Astrocyte (in vitro differentiated cells and primary cell): Measurements from ENCODE around the gene NUP107. TPM values are rescaled to one million over a fixed set of nuclear protein-coding genes. Genes with fewer than 3 reads are reported as not detected.

Source experiments
- DNase-seq: peaks from one replicate; pipeline ENCODE4 v3.0.0-alpha.2; 2010; ENCODE audit warnings: low read depth
- FAIRE-seq: peaks from 2 replicates; lab custom pipeline; 2011; peaks lifted over from hg19 to GRCh38; lab: Jason Lieb, UNC
- H2AFZ ChIP-seq: 2 replicates; pipeline ENCODE4 v1.6.0; 2012; ENCODE audit warnings: low read depth, low read length, inconsistent platforms
- H3K27ac ChIP-seq: 2 replicates; pipeline ENCODE4 v1.5.1; 2011; ENCODE audit warnings: low read depth, low read length, inconsistent platforms
- H3K27me3 ChIP-seq: 2 replicates; pipeline ENCODE4 v1.6.0; 2011; ENCODE audit warnings: low read length, inconsistent platforms; ENCODE audit not compliant: insufficient read depth
- H3K36me3 ChIP-seq: 2 replicates; pipeline ENCODE4 v1.5.1; 2011; ENCODE audit warnings: low read length, inconsistent platforms; ENCODE audit not compliant: insufficient read depth
- H3K4me1 ChIP-seq: 2 replicates; pipeline ENCODE4 v1.5.1; 2011; ENCODE audit warnings: low read length, inconsistent platforms; ENCODE audit not compliant: insufficient read depth
- H3K4me2 ChIP-seq: 2 replicates; pipeline ENCODE4 v1.6.0; 2012; ENCODE audit warnings: low read length, inconsistent platforms
- H3K4me3 ChIP-seq: 2 replicates; pipeline ENCODE4 v1.5.1; 2011; ENCODE audit warnings: low read depth, mild to moderate bottlenecking, low read length, inconsistent platforms; ENCODE audit not compliant: insufficient read depth
- H3K79me2 ChIP-seq: 2 replicates; pipeline ENCODE4 v1.6.0; 2012; ENCODE audit warnings: mild to moderate bottlenecking, low read length, inconsistent platforms; ENCODE audit not compliant: insufficient read depth
- H3K9ac ChIP-seq: 2 replicates; pipeline ENCODE4 v1.6.0; 2012; ENCODE audit warnings: mild to moderate bottlenecking, low read length, inconsistent platforms
- H3K9me3 ChIP-seq: 2 replicates; pipeline ENCODE4 v1.5.1; 2012; ENCODE audit warnings: low read depth, mild to moderate bottlenecking, low read length, inconsistent platforms; ENCODE audit not compliant: insufficient read depth
- H4K20me1 ChIP-seq: 2 replicates; pipeline ENCODE4 v1.6.0; 2012; ENCODE audit warnings: low read length, inconsistent platforms; ENCODE audit not compliant: insufficient read depth
- H3K27ac Mint-ChIP-seq: one replicate; pipeline ENCODE4 v1.8.0; 2021; ENCODE audit warnings: mild to moderate bottlenecking, mixed read lengths; ENCODE audit not compliant: unreplicated experiment
- H3K27me3 Mint-ChIP-seq: one replicate; pipeline ENCODE4 v1.8.0; 2021; ENCODE audit warnings: low read depth, mixed read lengths; ENCODE audit not compliant: unreplicated experiment
- H3K36me3 Mint-ChIP-seq: one replicate; pipeline ENCODE4 v1.8.0; 2021; ENCODE audit warnings: low read depth, mixed read lengths; ENCODE audit not compliant: unreplicated experiment
- H3K4me1 Mint-ChIP-seq: one replicate; pipeline ENCODE4 v1.8.0; 2021; ENCODE audit warnings: low read depth, mixed read lengths; ENCODE audit not compliant: unreplicated experiment
- H3K4me3 Mint-ChIP-seq: one replicate; pipeline ENCODE4 v1.8.0; 2021; ENCODE audit warnings: mild to moderate bottlenecking, moderate library complexity, mixed read lengths; ENCODE audit not compliant: unreplicated experiment
- H3K9me3 Mint-ChIP-seq: one replicate; pipeline ENCODE4 v1.8.0; 2021; ENCODE audit warnings: mild to moderate bottlenecking, mixed read lengths; ENCODE audit not compliant: unreplicated experiment
- CTCF ChIP-seq: IDR thresholded peaks from 2 replicates; pipeline ENCODE4 v1.5.1; 2011; ENCODE audit warnings: low read depth, mild to moderate bottlenecking, inconsistent platforms, low read length, moderate library complexity; ENCODE audit not compliant: insufficient read depth
- EZH2 ChIP-seq: IDR thresholded peaks from 2 replicates; pipeline ENCODE4 v1.6.1; 2012; ENCODE audit warnings: mild to moderate bottlenecking, low read length, inconsistent platforms; ENCODE audit not compliant: insufficient read depth
- total RNA-seq: library from RNA; stranded (reverse); gene quantifications from 2 replicates; pipeline ENCODE4 v1.2.1, GENCODE V29; 2021

NUP107 gene
- total RNA-seq, 1 donor from 2014 or later, result 42.8 TPM

- Histone ChIP-seq H3K36me3 (peaks cover 4% of the 10 kb centered on the region), H3K4me2 (peak overlapping the region; percentile 99), H3K9ac (peak overlapping the region; percentile 87), H2AFZ (peak overlapping the region; percentile 86), H4K20me1 (no peaks in the 10 kb centered on the region), H3K4me1 (peaks cover 8% of the 10 kb centered on the region), H3K4me3 (peak overlapping the region; percentile 93), H3K27me3 (no peaks in the 10 kb centered on the region), H3K27ac (peak overlapping the region; percentile 75), H3K9me3 (no peaks in the 10 kb centered on the region), H3K79me2 (peaks cover 20% of the 10 kb centered on the region)
- FAIRE-seq, result no peak
- Mint-ChIP-seq H3K4me3 (peak overlapping the region; percentile 99), H3K27ac (no peak overlapping the region), H3K9me3 (no peaks in the 10 kb centered on the region), H3K27me3 (no peaks in the 10 kb centered on the region), H3K4me1 (peaks cover 17% of the 10 kb centered on the region), H3K36me3 (peaks cover 3% of the 10 kb centered on the region)
- no peak for TF ChIP-seq CTCF
- TF ChIP-seq EZH2, result no peak
- DNase-seq, result no peak
Observed at GRCh38 chr12:68745376-68745903, 58.7 kb downstream of the NUP107 start.

- Histone ChIP-seq H3K36me3 (peaks cover 4% of the 10 kb centered on the region), H3K4me1 (peaks cover 8% of the 10 kb centered on the region), H3K79me2 (peaks cover 20% of the 10 kb centered on the region), H3K4me3 (peak within 1 kb of the TSS; percentile 93), H3K9ac (peak within 1 kb of the TSS; percentile 87), H3K27me3 (no peaks in the 10 kb centered on the region), H3K9me3 (no peaks in the 10 kb centered on the region), H2AFZ (peak within 1 kb of the TSS; percentile 86), H3K27ac (peak within 1 kb of the TSS; percentile 75), H4K20me1 (no peaks in the 10 kb centered on the region), H3K4me2 (peak within 1 kb of the TSS; percentile 99)
- H3K27me3 Mint-ChIP-seq, result no peaks in the 10 kb centered on the region
- H3K27ac Mint-ChIP-seq, result peak within 1 kb of the TSS; percentile 81
- H3K9me3 Mint-ChIP-seq, result no peaks in the 10 kb centered on the region
- FAIRE-seq (no peak), DNase-seq (peak; percentile 69)
- peak within 1 kb of the TSS; percentile 99 for H3K4me3 Mint-ChIP-seq
- peaks cover 17% of the 10 kb centered on the region for H3K4me1 Mint-ChIP-seq
- peaks cover 7% of the 10 kb centered on the region for H3K36me3 Mint-ChIP-seq
- TF ChIP-seq CTCF, result no peak
- no peak for TF ChIP-seq EZH2
Observed at GRCh38 chr12:68745904-68746571, 59.3 kb downstream of the NUP107 start, which contains the start of gene SLC35E3. SLC35E3 (plus strand) TSS chr12:68746176; CDS start chr12:68746378, 202 bp downstream.
